ENCODE results near the gene RMI2.
"Not testable (repeated sequence)": the region's sequence is repeated elsewhere in the genome, so short reads cannot be mapped to it uniquely, and the experiment has no call there.

RMI2 gene

DNA sequence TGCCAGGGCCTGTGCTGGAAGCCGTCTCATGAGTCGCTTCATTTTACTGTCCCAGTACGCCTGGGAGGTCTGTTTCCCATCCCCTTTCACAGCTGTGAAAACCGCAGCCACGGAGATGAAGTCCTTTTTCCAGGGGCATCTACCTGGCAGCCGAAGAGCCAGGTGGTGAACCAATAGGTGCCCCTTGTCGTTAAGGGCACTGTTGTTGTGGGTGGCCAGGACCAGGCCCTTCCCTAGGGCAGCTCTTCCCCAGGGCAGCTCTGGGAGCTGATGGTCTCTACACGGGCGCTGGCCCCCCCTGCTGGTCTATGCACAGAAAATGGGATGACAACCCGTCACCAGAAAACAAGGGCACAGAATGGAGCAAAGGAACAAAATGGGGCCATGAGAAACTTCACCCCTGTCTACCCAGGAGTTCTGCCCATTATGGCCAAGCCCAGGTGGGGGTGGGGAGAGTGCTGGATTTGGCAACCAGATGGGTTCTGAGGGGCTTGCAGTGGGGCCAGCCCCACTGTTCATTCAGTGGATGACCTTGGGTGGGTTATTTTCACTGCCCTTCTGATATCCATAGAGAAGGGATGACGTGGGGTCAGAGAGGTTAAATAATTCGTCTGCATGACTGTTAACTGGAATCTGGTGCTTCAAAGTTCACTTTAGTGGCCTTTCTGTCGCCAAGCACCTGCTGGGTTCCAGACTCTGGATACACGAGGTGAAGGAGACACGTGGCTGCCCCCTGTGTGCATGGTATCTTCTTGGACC, 11.5 kb downstream of the RMI2 start:
- peak; percentile 62 for DNase-seq

DNA sequence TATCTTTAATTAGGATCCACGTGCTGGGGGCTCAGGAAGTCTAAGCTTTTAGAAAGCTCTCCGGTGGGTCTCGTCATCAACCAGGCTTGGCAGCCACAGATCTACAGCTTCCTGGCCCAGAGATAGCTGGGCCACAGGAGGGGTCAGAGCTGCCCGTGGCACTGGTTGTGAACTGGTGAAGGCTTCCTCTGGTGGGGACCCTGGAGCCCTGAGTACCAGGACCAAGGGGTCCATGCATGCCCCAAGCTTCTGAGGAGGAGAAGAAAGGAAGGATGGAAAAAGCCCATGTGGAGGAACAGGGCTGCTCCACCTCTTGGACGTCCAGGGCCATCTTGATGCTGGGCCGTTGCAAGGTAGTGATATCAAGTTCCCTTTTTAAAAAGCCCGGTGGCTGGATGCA, 13.3 kb downstream of the RMI2 start:
- DNase-seq = no peak

DNA sequence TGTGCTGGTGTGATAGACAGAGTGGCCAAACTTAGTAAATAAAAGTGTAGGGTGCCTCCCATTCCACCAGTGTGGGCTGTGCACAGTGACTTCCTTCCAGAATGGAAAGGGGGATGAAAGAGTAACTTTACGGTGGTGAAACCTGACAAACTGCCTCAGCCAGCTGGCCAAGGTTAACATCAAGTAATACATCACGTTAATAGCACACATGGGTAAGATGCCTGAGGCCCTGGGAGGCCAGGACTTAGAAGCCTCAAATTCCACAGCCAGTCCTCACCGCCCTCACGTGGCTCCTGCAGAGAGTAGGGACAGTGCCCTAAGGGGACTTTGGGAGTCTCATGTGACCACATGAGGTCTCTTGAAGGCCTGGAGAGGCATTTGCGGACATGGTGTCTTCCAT, 14.1 kb downstream of the RMI2 start:
- no peak for DNase-seq

DNA sequence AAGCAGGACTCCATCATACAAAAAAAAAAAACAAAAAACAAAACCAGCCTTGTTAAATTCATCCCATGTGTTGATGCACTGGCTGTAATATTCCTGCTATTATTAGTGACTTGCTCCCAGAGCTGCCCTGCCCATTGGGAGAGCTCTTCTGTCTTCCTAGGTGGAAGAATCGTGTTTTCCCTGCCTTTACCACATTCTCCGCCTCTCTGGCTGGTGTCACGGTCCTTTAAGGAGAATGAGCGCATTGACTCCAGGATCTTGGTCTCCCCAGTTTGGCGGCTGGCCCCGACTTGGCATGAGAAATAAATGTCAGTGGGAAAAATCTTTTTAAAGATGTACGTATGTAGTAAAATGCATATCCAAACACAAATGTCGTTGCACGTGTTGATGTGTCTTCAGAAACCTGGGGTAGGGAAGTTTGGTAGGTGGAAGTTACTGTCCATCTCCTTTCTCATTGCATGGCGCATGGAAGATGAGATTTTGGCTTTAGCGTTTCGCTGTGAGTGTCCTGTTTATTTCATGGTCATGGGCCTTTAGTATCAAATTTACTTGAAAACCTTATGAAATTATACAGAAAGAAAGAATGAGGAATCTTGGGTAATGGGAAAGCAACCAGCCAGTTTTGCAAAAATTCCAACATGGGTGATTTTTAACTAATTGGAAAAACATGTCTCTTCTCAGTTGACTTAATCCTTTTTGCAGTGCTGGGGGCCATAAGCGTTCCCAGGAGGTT, 15.5 kb downstream of the RMI2 start:
- DNase-seq = no peak

DNA sequence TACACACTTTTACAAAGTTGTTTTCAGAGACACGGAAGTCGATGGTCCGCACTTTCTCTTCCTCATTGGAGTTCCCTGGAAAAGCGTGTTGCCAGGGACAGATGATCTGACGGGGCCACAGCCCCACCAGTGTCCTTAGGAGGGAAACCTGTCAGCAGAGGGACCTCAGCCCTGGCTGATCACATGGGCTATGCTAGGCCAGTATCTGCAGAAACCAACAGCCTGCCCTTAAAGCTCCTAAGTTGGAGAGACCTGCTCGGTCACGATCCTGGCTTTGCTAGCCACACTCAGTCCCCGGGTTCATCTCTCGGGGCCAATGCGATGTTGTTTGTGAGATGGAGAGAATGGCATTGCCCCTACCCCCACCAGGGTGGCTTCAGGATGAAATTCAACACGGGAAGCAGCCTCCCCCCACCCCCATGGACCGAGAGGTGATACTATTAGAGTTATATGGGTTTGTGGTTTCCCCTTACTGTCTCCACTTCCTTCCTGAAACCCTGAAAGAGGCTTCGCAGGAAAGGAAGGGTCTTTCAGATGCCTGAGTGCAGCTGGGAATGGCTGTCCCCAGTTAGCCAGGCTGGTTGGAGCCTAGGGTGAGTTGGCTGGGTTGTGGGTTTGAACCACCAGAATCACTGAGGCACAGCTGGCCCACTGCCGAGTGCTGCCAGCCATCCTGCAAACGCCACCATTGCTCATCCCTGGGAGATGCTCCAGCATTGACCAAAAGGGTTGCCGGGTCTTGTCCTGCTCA, 16.6 kb downstream of the RMI2 start:
- DNase-seq = no peak

DNA sequence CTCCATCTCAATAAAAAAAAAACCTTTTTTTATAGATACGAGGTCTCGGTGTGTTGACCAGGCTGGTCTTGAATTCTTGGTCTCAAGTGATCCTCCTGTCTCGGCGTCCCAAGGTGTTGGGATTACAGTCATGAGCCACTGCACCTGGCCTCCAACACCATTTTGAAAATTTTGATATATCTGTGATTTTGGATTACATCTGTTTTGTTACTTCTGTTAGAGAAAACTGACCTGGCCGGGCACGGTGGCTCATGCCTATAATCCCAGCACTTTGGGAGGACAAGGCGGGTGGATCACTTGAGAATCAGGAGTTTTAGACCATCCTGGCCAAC, 18.6 kb downstream of the RMI2 start:
- no peak for DNase-seq

DNA sequence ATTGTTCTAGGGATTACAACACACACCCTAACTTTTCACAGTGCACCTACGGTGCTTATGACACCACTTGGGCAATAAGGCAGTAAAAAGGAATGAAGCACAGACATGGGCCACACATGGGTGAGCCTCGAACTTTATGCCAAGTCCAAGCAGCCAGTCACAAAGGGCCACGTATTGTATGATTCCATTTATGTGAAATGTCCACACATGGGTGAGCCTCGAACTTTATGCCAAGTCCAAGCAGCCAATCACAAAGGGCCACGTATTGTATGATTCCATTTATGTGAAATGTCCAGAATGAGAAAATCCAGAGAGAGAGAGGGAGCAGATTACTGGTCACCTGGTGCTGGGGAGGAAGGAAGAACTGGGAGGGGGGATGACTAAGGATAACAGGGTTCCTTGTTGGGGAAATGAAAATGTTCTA, 22.2 kb downstream of the RMI2 start:
- no peak for DNase-seq

DNA sequence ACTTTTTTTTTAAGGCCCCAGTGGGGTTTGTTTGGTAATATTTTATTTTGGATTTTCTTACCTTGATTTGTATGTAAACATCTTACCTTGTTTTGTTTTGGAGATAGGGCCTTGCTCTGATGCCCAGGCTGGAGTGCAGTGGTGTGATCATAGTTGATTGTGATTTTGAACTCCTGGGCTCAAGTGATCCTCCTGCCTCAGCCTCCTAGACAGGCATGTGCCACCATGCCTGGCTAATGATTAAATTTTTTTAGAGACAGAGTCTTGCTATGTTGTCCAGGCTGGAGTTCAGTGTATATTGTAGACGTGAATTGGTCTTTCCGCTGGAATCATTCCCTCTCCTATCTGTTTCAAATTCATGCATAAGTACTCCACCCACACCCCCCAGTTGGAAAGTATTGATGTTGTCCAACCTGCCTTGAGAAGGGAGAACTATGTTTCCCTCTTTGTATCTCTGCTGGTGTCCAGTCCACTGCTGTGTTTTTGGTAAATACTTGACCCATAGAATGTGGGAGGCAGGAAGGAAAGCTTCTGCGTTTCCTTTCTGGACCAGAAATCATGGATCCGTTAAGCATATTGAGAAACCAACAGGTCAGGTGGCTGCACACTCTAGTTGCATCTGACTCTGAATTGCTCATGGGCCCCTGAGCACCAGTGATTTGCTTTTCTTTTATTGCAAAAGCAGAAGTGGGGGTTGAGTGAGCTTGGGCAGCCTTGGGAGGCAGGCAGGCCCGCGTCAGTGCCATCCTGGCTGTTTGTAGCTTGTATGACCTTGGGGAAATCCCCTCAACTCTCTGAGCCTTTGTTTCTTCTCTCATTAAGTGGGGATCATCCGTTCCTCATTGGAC, 25.0 kb downstream of the RMI2 start:
- DNase-seq = no peak

DNA sequence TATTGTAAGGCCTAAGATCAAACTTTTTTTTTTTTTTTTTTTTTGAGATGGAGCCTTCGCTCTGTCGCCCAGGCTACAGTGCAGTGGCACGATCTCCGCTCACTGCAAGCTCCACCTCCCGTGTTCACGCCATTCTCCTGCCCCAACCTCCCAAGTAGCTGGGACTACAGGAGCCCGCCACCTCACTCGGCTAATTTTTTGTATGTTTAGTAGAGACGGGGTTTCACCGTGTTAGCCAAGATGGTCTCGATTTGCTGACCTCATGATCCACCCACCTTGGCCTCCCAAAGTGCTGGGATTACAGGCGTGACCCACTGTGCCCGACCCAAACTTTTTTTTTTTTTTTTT, 25.6 kb downstream of the RMI2 start:
- DNase-seq = not testable (repeated sequence)

DNA sequence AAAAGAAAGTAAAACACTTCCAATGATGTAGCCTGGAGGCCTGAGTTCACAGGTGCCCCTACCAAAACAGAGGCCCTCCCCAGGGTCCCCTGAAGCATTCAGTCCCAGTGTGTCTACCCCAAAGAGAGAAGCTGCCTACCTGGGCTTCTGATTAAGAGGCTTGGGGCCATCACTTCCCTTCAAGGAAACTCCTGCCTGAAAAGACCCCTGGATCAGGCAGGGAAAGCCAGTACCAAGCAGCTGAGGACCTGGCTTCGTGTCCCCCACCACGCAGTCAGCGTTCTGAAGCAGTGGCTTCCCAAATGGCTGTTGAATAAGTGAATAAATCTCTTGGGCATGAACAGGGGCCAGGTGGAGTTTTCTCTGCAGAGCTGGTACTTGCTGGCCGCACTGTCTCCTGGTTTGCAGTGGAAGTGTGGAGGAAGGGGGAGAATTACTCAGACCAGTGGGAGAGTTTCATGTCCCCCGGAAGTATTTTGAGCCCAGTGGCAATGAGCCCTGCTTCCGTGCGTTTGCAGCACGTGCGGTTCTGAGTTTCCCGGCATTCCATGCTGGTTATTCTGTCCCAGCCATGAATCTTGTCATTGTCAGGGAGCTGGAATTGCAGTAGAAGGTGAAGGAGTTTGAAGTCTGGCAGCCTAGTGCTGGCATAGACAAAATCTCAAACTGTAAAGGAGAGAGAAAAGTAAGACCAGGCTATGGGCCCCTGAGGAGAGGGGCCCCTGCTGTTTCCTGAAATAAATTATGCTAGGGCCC, 27.0 kb downstream of the RMI2 start:
- DNase-seq = no peak

DNA sequence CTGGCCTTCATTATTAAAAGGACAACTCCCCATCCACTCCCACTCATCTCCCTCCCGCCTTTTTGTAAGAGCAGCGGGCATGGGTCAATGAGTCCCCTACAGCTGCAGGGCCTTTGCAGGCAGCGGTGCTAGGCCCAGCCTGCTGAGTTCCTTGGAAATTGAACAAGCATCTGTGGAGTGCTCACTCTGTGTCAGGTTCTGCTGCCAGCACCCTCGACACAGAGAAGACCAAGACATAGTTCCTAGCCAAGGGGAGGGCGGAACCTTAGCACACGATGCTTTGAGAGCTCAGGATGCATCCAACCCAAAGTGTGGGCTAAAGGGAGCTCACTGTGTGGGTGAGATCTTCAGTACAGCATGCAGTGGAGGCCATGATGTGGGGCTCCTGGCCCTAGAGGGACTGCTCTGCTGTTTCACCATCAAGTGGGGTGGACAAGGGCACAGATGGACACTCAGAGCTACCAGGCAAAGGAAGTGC, 27.6 kb downstream of the RMI2 start:
- peak; percentile 41 for DNase-seq

DNA sequence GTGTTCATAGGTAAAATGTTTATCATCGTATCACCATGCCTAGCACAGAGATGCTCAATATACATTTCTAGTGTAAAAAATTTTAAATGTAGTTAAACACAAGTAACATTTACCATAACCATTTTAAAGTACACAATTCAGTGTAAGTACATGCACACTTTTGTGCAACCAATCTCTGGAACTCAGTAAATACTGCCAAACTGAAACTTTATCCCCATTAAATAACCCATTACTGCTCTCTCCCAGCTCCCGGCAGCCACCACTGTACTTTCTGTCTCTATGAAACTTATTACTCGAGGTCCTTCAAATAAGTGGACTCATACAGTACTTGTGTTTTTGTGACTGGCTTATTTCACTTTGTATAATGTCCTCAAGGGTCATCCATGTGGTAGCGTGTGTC, 29.0 kb downstream of the RMI2 start:
- no peak for DNase-seq

DNA sequence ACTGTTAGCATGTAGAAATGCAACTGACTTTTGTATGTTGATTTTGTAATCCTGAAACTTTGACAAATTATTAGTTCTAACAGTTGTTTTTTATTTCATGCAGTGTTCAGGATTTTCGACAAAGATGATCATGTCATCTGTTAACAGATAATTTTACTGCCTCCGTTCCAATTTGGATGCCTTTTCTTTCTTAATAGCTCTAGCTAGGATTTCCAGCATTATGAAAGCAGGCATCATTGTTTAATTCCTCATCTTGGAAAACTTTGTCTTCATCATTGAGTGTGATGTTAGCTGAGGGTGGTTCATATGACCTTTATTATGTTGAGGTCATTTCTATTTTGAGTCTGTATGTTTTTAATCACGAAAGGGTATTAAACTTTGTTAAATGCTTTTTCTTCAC, 31.9 kb downstream of the RMI2 start:
- DNase-seq = no peak

DNA sequence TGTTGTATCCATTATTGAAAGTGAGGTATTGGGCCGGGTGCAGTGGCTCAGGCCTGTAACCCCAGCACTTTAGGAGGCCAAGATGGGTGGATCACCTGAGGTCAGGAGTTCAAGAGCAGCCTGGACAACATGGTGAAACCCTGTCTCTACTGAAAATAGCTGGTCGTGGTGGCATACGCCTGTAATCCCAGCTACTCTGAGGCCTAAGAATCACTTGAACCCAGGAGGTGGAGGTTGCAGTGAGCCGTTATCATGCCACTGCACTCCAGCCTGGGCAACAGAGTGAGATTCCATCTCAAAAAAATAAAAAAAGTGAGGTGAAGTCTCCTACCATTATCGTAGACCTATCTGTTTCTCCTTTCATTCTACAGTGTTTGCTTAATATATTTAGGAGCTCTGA, 33.7 kb downstream of the RMI2 start:
- DNase-seq = not testable (repeated sequence)

DNA sequence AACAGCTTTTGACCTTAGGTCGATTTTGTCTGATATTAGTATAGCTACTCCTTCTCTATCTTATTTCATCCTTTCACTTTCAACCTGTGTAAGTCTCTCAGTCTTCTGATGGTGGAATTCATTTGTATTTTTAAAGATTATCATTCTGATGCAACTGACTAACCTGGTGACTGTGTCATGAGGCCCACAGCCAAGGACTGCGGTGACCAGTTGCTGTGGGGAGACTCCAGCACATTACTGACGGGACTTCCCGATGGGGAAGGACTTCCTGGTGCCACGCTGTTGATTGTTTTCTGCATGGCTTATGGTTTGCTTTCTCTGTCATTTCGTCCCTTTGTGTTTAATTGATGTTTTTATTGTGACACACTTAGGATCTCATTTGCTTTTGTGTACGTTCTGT, 34.2 kb downstream of the RMI2 start:
- no peak for DNase-seq

DNA sequence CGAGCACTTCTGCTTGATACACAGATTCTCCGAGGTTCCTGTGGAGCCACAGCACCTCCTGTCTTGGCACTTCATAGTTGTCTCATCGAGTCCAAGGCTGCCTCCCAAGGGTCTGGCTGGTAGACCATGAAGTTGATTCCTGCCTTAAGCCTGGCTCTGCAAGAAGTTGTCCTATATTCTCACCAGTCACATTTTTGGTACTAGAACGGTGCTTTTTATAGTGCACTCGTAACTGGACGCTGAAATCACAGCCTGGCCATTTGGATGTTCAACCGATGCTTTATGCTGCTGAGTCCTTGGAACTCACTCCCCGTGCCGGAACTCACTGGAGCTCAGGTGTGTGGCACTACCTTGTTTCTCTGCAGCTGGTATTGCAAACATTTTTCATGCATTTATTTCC, 35.6 kb downstream of the RMI2 start:
- no peak for DNase-seq

DNA sequence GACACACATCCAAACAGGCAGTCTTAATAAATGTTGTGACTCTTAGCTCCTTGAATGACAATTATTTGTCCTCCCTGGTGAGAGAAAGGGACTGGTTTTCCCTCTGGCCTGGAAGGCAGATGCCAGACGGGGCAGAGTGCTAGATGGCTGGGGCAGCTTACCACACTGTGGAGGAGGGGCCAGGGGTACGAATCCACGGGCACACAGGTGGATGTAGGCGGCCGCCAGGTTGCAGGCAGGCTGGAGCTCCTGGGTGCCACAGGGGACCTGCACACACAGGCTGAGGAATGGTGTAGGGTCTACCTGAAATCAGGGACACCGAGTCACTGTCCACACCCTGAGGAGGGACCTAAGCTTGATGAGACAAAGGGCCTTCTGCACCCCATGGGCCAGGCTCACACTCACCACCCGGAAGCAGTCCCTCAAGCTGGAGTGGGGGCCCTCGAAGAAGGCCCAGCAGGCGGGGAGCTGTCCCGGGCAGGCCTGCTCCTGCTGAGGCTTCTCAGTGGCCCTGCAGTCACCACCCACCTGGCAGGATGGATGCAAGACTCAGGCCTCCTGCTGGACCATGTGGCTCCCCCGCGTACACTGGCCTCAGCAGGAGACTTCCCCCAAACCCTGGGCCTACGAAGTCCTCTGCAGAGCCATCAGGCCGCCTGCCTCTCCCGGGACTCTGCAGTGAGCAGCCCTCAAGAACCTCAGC, 38.4 kb downstream of the RMI2 start:
- DNase-seq = no peak

DNA sequence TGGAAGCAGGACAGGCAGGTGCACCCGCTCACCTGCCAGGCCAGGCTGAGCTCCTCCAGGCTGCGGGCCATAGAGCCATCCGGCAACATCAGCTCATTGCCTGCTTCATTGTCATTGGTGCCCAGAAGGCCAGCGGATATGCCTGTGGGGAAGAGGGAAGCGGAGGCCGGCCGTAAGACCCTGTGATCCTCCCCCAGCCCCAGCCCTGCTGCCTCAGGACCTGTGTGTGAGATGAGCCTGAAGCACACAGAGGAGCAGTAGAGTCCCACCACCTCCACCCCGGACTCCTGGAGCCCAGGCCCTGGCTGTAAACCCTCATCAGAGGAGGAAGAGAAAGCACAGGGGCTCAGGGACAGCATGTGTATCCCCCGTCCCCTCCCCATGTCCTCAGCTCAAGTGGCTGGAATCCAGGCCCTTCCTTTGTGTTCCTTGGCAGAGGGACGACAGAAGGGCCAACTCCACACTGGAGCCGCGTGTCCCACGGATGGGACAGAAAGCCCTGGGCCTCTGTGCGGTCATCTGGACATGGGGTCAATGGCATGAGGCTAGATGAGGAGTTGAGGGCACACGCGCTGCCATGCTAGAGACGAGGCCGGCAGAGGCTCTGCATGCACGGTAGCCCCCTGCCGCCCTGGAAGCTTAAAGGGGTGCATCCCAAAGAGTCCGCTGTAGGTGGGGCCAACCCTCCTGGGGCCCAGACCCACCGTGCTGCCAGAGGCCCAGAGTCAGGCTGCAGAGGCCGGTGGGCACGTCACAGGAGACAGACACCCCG, 39.1 kb downstream of the RMI2 start:
- no peak for DNase-seq

DNA sequence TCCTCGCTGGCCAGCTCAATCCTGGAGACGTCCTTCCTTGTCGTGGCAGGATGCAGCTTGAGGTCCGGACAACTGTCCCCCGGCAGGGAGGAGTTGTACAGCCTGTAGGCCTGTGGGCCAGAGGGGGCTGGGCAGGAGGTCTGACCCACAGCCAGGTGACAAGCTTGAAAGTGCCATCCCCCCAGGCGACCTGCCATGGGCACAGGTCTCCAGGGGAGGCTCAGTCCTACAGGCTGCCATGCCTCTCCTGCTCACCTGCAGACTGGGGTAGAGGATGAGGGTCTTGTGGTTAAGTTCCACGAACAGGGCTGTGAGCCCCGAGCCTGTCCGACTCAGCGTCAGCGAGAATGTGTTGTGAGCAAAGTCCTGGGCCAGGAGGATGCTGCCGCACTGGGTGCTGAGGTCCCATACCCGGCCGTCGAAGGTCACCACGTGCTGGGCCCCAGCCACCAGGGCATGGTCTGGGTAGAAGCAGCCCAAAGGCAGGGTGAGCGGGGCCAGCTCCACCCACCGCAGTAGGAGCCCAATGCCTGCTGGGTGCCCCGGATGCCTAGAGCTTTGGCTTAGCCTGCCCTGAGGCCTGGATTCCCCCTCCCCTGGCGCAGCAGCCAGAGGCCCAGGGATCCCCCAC, 39.8 kb downstream of the RMI2 start:
- no peak for DNase-seq

DNA sequence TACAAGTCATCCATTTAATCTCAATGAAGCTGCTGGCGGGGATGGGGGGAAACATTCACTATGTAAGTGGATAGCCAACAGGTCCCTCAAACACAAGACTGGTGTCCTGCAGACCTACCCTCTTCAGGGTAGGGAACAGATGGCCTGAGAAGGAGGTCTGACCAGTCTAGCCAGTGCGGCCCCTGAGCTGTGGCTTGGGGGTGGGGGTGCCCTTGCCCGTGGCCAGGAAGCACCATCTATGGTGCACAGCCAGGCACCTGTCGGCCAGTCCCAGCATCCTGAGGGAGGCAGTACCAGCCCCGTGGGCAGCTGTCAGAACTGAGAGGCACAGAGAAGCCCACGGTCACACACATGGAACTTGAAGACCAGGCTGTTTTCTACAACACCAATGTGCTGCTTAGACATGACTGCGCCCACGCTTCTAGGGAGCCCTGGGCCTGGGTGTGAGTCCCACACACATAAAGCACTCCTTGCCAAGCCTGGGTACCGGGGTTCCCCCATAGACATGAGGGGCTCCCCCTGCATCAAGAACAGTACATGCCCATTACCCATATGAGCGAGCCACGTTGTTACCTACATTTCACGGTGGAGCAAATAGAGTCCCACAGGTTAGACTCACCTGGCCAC, 40.9 kb downstream of the RMI2 start:
- no peak for DNase-seq
